K562 (cell line): Measurements from ENCODE around the gene CHIC2. TPM values are rescaled to one million over a fixed set of nuclear protein-coding genes. Genes with fewer than 3 reads are reported as not detected.

Experiments used
- BDP1 ChIP-seq: IDR thresholded peaks from 3 replicates; pipeline ENCODE4 v1.6.1; 2011; ENCODE audit not compliant: insufficient read length, insufficient read depth
- NFIC ChIP-seq: fragments of 450-650 bp; IDR thresholded peaks from 2 replicates; pipeline ENCODE4 v1.6.1; 2017; ENCODE audit warnings: mild to moderate bottlenecking, inconsistent platforms
- polyA plus RNA-seq, 8 experiments: library from polyadenylated mRNA; depleted of rRNA in 4 of 8; stranded (reverse) in 5 of 8; unstranded in 3 of 8; fragments of >200 nt; fragmentation: Nextera tagmentation in 2 of 8; fragmentation: Illumina TruSeq in 1 of 8; extraction: Ambion mirVana in 2 of 8; extraction: Trizol in 1 of 8; gene quantifications; 2 replicates each; pipeline versions ENCODE4 v1.2.1 to v1.2.3, GENCODE V29; 2011 to 2014; ENCODE audit warnings: inconsistent platforms in 1 of 8, missing spikeins in 1 of 8
- total RNA-seq, 7 experiments: library from RNA; depleted of rRNA in 6 of 7; stranded (reverse); fragments of >200 nt in 6 of 7; fragmentation: Illumina TruSeq in 2 of 7; extraction: Trizol in 2 of 7; gene quantifications; 2 replicates each; pipeline versions ENCODE4 v1.2.1 to v1.2.3, GENCODE V29; 2011 to 2021; ENCODE audit warnings: low replicate concordance in 1 of 7
- TF ChIP-seq, protein P1 (sequence below), 2 experiments: fragments of 450-650 bp; IDR thresholded peaks; 2 replicates each; pipeline ENCODE4 v1.6.1; 2016; ENCODE audit warnings: mild to moderate bottlenecking in 2 of 2, borderline replicate concordance in 1 of 2, low read depth in 1 of 2, moderate library complexity in 1 of 2
- TF ChIP-seq, protein P2 (sequence below): sonication (generic); formaldehyde crosslinking; IDR thresholded peaks from 2 replicates; pipeline ENCODE4 v1.8.0; 2023; ENCODE audit warnings: mild to moderate bottlenecking, missing genetic modification reagents
- TF ChIP-seq, protein P3 (sequence below): fragments of 450-650 bp; IDR thresholded peaks from 2 replicates; pipeline ENCODE4 v1.7.1; 2018; ENCODE audit warnings: mild to moderate bottlenecking, low read depth; ENCODE audit not compliant: partially characterized antibody

Gene CHIC2
- total and polyA plus RNA-seq, 9 of the 15 experiments (the other 6 are each of a cell fraction or from before 2014, with no cell fraction given), result 0.89 to 25.1 (median 12.1) TPM

DNA sequence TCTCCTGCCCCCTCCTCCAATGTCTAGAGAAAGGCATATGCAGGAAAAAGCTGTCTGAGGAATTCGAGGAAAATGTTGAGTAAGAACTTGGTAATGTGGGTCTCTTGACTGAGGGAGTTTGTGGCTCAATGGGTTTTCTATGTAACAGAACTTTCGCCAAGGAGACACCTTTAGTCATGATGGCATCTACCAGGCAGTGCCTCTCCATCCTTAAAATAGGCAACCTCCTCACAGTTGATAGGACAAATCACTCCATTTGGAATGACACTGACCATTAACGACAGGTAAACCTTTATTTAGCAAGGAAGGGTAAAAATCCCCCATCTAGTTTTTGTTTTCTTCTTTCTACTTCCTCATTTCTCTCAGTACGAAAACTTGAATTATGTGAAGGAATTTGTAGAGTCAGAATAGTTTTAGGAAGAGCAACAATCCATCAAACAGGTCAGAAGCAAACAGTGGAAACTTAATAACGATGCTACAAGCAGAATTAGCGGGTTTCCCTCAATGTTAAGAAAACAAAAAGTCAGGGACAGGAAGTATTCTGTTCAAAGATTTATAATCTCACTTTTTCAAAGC, 38.2 kb upstream of the CHIC2 start (continued):
- TF ChIP-seq, protein P1, sequence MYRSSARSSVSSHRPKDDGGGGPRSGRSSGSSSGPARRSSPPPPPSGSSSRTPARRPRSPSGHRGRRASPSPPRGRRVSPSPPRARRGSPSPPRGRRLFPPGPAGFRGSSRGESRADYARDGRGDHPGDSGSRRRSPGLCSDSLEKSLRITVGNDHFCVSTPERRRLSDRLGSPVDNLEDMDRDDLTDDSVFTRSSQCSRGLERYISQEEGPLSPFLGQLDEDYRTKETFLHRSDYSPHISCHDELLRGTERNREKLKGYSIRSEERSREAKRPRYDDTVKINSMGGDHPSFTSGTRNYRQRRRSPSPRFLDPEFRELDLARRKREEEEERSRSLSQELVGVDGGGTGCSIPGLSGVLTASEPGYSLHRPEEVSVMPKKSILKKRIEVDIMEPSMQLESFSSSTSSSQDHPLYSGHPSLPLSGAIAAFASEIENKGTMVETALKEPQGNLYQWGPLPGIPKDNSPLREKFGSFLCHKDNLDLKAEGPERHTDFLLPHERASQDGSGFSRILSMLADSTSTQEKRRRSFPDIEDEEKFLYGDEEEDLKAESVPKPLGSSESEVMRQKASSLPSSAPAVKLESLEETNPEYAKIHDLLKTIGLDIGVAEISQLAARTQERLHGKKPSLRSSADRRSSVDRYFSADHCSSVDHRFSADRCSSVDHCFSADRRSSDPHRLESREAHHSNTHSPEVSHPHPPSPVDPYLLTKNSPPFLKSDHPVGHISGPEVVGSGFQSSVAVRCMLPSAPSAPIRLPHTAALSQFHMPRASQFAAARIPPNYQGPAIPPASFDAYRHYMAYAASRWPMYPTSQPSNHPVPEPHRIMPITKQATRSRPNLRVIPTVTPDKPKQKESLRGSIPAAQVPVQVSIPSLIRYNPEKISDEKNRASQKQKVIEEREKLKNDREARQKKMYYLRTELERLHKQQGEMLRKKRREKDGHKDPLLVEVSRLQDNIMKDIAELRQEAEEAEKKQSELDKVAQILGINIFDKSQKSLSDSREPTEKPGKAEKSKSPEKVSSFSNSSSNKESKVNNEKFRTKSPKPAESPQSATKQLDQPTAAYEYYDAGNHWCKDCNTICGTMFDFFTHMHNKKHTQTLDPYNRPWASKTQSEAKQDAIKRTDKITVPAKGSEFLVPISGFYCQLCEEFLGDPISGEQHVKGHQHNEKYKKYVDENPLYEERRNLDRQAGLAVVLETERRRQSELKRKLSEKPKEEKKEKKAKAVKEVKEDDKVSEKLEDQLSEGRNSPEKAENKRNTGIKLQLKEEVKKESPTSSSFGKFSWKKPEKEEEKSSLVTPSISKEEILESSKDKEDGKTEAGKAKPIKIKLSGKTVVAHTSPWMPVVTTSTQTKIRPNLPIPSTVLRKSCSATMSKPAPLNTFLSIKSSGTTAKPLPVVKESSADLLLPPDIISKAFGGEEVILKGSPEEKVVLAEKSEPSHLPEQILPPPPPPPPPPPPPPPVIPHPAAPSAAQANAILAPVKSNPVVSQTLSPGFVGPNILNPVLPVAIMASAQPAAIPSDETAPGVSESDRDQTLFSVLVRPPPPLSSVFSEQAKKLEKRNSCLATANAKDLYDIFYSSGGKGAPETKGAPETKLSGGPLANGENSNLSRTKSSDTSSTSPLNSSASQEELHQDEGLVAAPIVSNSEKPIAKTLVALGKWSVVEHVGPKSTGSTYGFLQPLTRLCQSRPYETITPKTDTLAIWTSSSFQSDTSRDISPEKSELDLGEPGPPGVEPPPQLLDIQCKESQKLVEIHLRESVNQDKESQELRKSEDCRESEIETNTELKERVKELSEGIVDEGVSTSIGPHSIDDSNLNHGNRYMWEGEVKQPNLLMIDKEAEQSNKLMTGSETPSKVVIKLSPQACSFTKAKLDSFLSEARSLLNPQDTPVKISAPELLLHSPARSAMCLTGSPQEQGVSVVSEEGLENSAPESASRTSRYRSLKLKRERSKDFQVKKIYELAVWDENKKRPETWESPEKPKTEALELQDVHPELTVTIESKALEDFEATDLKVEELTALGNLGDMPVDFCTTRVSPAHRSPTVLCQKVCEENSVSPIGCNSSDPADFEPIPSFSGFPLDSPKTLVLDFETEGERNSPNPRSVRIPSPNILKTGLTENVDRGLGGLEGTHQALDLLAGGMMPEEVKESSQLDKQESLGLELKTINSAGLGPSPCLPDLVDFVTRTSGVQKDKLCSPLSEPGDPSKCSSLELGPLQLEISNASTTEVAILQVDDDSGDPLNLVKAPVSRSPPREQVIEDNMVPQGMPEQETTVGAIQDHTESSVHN (IDR thresholded peaks at IDR 0.05; ENCODE audit: borderline replicate concordance in 1 of 2, low read depth in 1 of 2), result no peak
- TF ChIP-seq, protein P2, sequence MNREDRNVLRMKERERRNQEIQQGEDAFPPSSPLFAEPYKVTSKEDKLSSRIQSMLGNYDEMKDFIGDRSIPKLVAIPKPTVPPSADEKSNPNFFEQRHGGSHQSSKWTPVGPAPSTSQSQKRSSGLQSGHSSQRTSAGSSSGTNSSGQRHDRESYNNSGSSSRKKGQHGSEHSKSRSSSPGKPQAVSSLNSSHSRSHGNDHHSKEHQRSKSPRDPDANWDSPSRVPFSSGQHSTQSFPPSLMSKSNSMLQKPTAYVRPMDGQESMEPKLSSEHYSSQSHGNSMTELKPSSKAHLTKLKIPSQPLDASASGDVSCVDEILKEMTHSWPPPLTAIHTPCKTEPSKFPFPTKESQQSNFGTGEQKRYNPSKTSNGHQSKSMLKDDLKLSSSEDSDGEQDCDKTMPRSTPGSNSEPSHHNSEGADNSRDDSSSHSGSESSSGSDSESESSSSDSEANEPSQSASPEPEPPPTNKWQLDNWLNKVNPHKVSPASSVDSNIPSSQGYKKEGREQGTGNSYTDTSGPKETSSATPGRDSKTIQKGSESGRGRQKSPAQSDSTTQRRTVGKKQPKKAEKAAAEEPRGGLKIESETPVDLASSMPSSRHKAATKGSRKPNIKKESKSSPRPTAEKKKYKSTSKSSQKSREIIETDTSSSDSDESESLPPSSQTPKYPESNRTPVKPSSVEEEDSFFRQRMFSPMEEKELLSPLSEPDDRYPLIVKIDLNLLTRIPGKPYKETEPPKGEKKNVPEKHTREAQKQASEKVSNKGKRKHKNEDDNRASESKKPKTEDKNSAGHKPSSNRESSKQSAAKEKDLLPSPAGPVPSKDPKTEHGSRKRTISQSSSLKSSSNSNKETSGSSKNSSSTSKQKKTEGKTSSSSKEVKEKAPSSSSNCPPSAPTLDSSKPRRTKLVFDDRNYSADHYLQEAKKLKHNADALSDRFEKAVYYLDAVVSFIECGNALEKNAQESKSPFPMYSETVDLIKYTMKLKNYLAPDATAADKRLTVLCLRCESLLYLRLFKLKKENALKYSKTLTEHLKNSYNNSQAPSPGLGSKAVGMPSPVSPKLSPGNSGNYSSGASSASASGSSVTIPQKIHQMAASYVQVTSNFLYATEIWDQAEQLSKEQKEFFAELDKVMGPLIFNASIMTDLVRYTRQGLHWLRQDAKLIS, result no peak
- TF ChIP-seq BDP1 (no peak), NFIC (no peak)
- TF ChIP-seq, protein P3, sequence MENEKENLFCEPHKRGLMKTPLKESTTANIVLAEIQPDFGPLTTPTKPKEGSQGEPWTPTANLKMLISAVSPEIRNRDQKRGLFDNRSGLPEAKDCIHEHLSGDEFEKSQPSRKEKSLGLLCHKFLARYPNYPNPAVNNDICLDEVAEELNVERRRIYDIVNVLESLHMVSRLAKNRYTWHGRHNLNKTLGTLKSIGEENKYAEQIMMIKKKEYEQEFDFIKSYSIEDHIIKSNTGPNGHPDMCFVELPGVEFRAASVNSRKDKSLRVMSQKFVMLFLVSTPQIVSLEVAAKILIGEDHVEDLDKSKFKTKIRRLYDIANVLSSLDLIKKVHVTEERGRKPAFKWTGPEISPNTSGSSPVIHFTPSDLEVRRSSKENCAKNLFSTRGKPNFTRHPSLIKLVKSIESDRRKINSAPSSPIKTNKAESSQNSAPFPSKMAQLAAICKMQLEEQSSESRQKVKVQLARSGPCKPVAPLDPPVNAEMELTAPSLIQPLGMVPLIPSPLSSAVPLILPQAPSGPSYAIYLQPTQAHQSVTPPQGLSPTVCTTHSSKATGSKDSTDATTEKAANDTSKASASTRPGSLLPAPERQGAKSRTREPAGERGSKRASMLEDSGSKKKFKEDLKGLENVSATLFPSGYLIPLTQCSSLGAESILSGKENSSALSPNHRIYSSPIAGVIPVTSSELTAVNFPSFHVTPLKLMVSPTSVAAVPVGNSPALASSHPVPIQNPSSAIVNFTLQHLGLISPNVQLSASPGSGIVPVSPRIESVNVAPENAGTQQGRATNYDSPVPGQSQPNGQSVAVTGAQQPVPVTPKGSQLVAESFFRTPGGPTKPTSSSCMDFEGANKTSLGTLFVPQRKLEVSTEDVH, result no peak
